G401.6 (cell line): ENCODE results near the gene PTPRA.

Source experiments
- FAIRE-seq: peaks from 2 replicates; lab custom pipeline; 2012; peaks lifted over from hg19 to GRCh38; lab: Jason Lieb, UNC

The PTPRA gene

GRCh38 chr20:3077618-3078134, 204.4 kb downstream of the PTPRA start:
- FAIRE-seq: no peak

DNA sequence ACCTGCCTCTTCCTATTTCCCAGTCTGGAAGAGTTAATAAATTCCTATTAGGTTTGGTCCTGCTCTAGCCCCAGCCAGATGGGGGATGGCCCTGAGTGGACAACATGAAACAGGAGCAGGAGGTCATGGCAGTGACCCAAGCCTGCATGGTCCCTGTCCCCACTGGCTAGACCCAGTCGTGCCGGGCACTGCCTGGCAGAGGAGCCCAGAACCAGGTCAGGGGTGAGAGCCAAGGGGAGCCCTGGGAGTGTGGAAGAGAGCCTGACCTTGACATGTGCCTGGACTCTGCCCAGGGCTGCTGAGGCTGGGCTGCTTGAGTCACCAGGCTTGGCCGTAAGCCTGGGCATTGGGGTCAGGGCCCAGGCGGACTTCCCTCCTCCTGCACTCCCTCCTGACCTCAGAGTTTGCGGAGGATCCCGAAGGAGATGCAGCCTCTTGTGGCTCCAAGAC, 207.7 kb downstream of the PTPRA start:
- no peak for FAIRE-seq

- FAIRE-seq: no peak
Measured at GRCh38 chr20:3081641-3082040, 208.4 kb downstream of the PTPRA start.

GRCh38 chr20:3082306-3082951, 209.1 kb downstream of the PTPRA start:
- FAIRE-seq: no peak

DNA sequence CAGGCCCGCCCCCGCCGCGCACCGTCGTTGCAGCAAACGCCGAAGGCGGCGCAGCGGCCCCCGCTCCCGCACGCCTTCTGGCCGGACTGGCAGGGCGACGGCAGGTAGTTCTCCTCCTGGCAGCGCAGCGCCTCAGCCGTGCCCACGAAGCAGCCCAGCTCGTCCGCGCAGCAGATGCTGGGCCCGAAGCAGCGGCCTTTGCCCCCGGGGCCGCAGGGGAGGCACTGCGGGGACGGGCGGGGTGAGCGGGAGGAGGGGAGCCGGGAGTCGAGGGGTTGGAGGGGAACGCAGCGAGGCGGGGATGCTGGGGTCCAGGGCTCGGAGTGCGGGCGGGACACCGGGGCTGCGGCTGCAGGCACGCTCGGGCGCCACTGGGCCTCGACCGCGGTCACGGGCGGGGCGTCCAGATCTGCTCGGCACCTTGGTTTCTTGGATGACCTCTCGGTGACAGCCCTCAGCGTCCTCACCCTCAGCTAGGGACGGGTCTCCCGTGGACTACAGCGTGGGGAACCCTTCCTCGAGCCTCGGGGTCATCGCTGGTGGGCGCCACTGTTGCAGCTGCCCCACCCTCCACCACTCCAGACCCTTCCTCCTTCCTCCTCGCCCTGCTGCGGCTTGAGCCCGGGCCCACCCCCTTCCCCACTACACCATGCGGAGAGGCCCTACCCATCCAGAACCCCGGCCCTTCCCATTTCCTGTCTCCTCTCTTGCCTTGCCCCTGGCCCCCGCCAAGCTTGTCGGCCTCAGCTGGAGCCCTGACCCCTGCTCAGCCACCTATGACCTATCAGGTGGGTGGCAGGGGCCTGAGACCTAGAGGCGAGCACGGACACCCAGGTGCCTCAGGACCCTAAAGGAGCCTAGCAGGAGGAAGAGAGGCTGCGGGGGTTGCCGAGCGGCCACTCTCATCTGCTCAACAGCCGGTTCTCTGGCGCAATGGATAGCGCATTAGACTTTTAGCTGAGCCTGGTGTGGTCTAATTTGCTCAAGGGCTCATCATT, 210.0 kb downstream of the PTPRA start:
- FAIRE-seq: no peak

- FAIRE-seq: no peak
Measured at GRCh38 chr20:3084283-3084985, 211.2 kb downstream of the PTPRA start, which contains the start of gene AVP. AVP (minus strand) TSS chr20:3084724; CDS start chr20:3084674, 50 bp downstream.

DNA sequence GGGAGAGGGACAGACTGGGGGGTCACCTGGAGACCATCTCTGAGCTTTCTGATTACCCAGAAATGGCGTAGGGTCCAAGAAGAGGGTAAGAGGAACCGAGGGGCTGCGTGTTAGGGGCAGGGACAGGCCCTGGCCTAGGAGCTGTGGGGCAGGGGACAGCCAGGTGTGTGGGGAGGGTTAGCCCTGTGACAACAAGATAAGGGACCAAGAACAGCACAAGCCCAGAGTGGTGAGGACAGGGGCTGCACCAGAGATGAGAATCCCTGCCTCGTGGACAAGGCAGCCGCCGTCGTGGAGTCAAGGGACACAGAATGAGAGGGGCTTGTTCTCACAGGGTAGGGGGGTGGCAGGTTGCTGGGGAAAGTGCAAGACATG, 211.7 kb downstream of the PTPRA start:
- no peak for FAIRE-seq

- FAIRE-seq: no peak
Measured at GRCh38 chr20:3085571-3086072, 212.3 kb downstream of the PTPRA start.

DNA sequence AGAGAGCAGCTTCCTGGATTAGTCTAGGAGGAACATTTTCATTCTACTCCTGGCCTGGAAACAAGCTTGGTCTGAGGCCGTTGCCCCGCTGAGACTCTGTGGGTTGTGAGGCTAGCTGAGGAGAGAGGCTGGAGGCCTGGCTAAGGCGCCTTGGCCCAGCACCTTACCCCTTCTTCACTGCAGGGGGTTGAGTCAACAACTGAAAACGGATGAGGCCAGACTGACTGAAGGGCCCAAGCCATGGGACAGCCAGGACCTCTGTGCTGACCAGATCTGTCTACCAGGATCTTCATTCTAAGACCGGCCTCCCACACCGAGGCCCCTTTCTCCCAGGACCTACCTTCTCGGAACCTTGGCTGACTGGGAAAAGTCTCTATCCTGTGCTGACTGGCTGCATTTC, 214.8 kb downstream of the PTPRA start:
- no peak for FAIRE-seq
